ENCODE results near the gene FRY. TPM values are rescaled to one million over a fixed set of nuclear protein-coding genes. Genes with fewer than 3 reads are reported as not detected.

The FRY gene
- total and polyA plus RNA-seq, 4 donors: 6.2 to 31.2 (median 12.7) TPM

- no peak overlapping the region for H3K9ac ChIP-seq (ENCODE audit: low read depth in 1 of 2, low read length in 2 of 2)
- no peak for TF ChIP-seq TAF1 (conservative IDR thresholded peaks at IDR 0.05)
- no peak for TF ChIP-seq FOXA1 (IDR thresholded peaks at IDR 0.05)
- TF ChIP-seq FOXA2 (IDR thresholded peaks at IDR 0.05): no peak
- no peak for TF ChIP-seq MAX (IDR thresholded peaks at IDR 0.05)
- TF ChIP-seq ZBTB33 (IDR thresholded peaks at IDR 0.05): no peak
- TF ChIP-seq YY1 (IDR thresholded peaks at IDR 0.05): no peak
- no peak for TF ChIP-seq HNF4A (conservative IDR thresholded peaks at IDR 0.05)
- TF ChIP-seq NR2F2 (IDR thresholded peaks at IDR 0.05): no peak
- no peak for TF ChIP-seq CTCF (IDR thresholded peaks at IDR 0.05; ENCODE audit: low read depth, low read length, missing input control)
- TF ChIP-seq JUND (IDR thresholded peaks at IDR 0.05): no peak
- no peak for TF ChIP-seq HNF4G (IDR thresholded peaks at IDR 0.05)
- TF ChIP-seq RAD21 (IDR thresholded peaks at IDR 0.05): no peak
- no peak for TF ChIP-seq EGR1 (IDR thresholded peaks at IDR 0.05; ENCODE audit: low read depth in 2 of 2)
- no peak for TF ChIP-seq ATF3 (IDR thresholded peaks at IDR 0.05)
- no peak for TF ChIP-seq REST (IDR thresholded peaks at IDR 0.05)
- TF ChIP-seq RXRA (IDR thresholded peaks at IDR 0.05): no peak
- no peak for TF ChIP-seq GABPA (IDR thresholded peaks at IDR 0.05 in 1 of 2, conservative IDR thresholded peaks at IDR 0.05 in 1 of 2)
- no peak for DNase-seq (ENCODE audit: low spot score)
- H3K36me3 ChIP-seq (ENCODE audit: control insufficient read depth in 4 of 4, insufficient read depth in 3 of 4, low read depth in 1 of 4, low read length in 3 of 4): peaks cover 0 to 2% (median 0%) of the 10 kb centered on the region in 4 donors
- no peaks in the 10 kb centered on the region for H3K4me1 ChIP-seq (ENCODE audit: control insufficient read depth in 4 of 4, insufficient read depth in 4 of 4, low read length in 3 of 4)
- H3K27ac ChIP-seq (ENCODE audit: low read depth in 1 of 2, low read length in 2 of 2): no peak overlapping the region
- H3K9me3 ChIP-seq (ENCODE audit: control insufficient read depth in 4 of 4, low read length in 3 of 4): no peaks in the 10 kb centered on the region
- H3K27me3 ChIP-seq (ENCODE audit: control insufficient read depth in 4 of 4, insufficient read depth in 4 of 4, low read length in 3 of 4): no peaks in the 10 kb centered on the region
- 95% methylated on average over 5 of the region's 5 CpGs for WGBS
- no peak overlapping the region for H3K4me3 ChIP-seq (ENCODE audit: low read depth in 1 of 3, low read length in 3 of 3)
Observed at GRCh38 chr13:32203221-32203620, 171.6 kb downstream of the FRY start.

GRCh38 chr13:32203736-32204135, 172.2 kb downstream of the FRY start:
- 96% methylated on average over 1 of the region's 1 CpG for WGBS
- TF ChIP-seq ATF3 (IDR thresholded peaks at IDR 0.05) (no peak), SP1 (IDR thresholded peaks at IDR 0.05) (no peak), RAD21 (IDR thresholded peaks at IDR 0.05) (no peak), MAX (IDR thresholded peaks at IDR 0.05) (no peak), EGR1 (IDR thresholded peaks at IDR 0.05; ENCODE audit: low read depth in 2 of 2) (no peak), FOXA1 (IDR thresholded peaks at IDR 0.05) (no peak), RXRA (IDR thresholded peaks at IDR 0.05) (no peak), TAF1 (conservative IDR thresholded peaks at IDR 0.05) (no peak), REST (IDR thresholded peaks at IDR 0.05) (no peak), ZBTB33 (IDR thresholded peaks at IDR 0.05) (no peak)
- DNase-seq (ENCODE audit: low spot score): no peak
- no peak overlapping the region for H3K4me3 ChIP-seq (ENCODE audit: low read depth in 1 of 3, low read length in 3 of 3)
- no peak overlapping the region for H3K9ac ChIP-seq (ENCODE audit: low read depth in 1 of 2, low read length in 2 of 2)
- no peaks in the 10 kb centered on the region for H3K27me3 ChIP-seq (ENCODE audit: control insufficient read depth in 4 of 4, insufficient read depth in 4 of 4, low read length in 3 of 4)
- peaks cover 0 to 7% (median 2%) of the 10 kb centered on the region in 4 donors for H3K36me3 ChIP-seq (ENCODE audit: control insufficient read depth in 4 of 4, insufficient read depth in 3 of 4, low read depth in 1 of 4, low read length in 3 of 4)
- no peaks in the 10 kb centered on the region for H3K9me3 ChIP-seq (ENCODE audit: control insufficient read depth in 4 of 4, low read length in 3 of 4)
- H3K27ac ChIP-seq (ENCODE audit: low read depth in 1 of 2, low read length in 2 of 2): no peak overlapping the region
- H3K4me1 ChIP-seq (ENCODE audit: control insufficient read depth in 4 of 4, insufficient read depth in 4 of 4, low read length in 3 of 4): no peaks in the 10 kb centered on the region
